Right lobe of liver (tissue), 6 donors: ENCODE results near the gene CD74. TPM values are rescaled to one million over a fixed set of nuclear protein-coding genes. Genes with fewer than 3 reads are reported as not detected.

Source experiments
- ATAC-seq, 4 donors: fragments of 200-7000 bp; cut with Tn5 transposase; one replicate each; pipeline ENCODE4 v1.9.1; 2020; ENCODE audit warnings: mild to moderate bottlenecking in 4 of 4, moderate library complexity in 4 of 4
- DNase-seq, 3 donors: peaks; one replicate each; pipeline ENCODE4 v3.0.0-alpha.2; 2020
- H3K27ac ChIP-seq, 3 donors: fragments of 200-600 bp; one replicate each; pipeline ENCODE4 v1.8.0; 2022
- H3K27me3 ChIP-seq, 2 donors: fragments of 200-600 bp; one replicate each; pipeline ENCODE4 v1.8.0; 2022
- H3K36me3 ChIP-seq, 4 donors: fragments of 200-600 bp; sonication (generic) in 1 of 4; one replicate each; pipeline versions ENCODE4 v1.5.1 to v1.8.0; 2017 to 2022; ENCODE audit warnings: control low read depth in 1 of 4
- H3K4me1 ChIP-seq, 4 donors: fragments of 200-600 bp; sonication (generic) in 1 of 4; one replicate each; pipeline versions ENCODE4 v1.5.1 to v1.8.0; 2017 to 2022; ENCODE audit warnings: control low read depth in 1 of 4
- H3K4me3 ChIP-seq, 3 donors: fragments of 200-600 bp; one replicate each; pipeline ENCODE4 v1.8.0; 2022
- H3K9me3 ChIP-seq, 4 donors: fragments of 200-600 bp; sonication (generic) in 1 of 4; one replicate each; pipeline versions ENCODE4 v1.5.1 to v1.8.0; 2017 to 2022; ENCODE audit warnings: control low read depth in 1 of 4
- CTCF ChIP-seq, 4 donors: fragments of 200-600 bp in 3 of 4; fragments of 450-650 bp in 1 of 4; IDR thresholded peaks; one replicate each; pipeline versions ENCODE4 v1.5.1 to v1.8.0; 2016 to 2022; ENCODE audit warnings: antibody characterized with exemption in 4 of 4, mild to moderate bottlenecking in 2 of 4
- POLR2A ChIP-seq: fragments of 450-650 bp; IDR thresholded peaks from one replicate; pipeline ENCODE4 v1.6.1; 2017; ENCODE audit warnings: antibody characterized with exemption, mild to moderate bottlenecking
- WGBS: methylation state at CpG from one replicate; pipeline ENCODE4 v1.1.6; 2018; ENCODE audit warnings: low coverage, low lambda C conversion rate; ENCODE audit not compliant: insufficient coverage; ENCODE audit errors: missing lambda C conversion rate; 5-methylcytosine and 5-hydroxymethylcytosine counted together
- intact Hi-C, 2 donors: fragments of 100-400 bp; cut with DNase I; formaldehyde crosslinking; loops; one replicate each; pipeline versions ENCODE4 v1.11.2 to v1.14.1; 2022
- total RNA-seq, 6 experiments: library from RNA; depleted of rRNA in 2 of 6; stranded (reverse); fragments of >200 nt in 2 of 6; fragmentation: NEBNext Ultra II Directional in 3 of 6; extraction: Animal tissue kit (Norgen Biotek cat#: 25700) in 3 of 6; gene quantifications; one replicate each; pipeline versions ENCODE4 v1.1.0 to v1.2.4, GENCODE V29; 2016 to 2023
- donor health status: DM: no; HTN: yes; CAD: no.
- donor health status: DM: no; HTN: no; CAD: no.
- donor health status: DM: no; HTN: no; CAD: no.
- donor health status: DM: no; HTN: yes; CAD: no.
- donor health status: DM: no; HTN: yes; CAD: no.

CD74 gene
- total RNA-seq, 6 experiments from 2014 or later: 68.4 to 549 (median 211) TPM

- H3K9me3 ChIP-seq: no peaks in the 10 kb centered on the region
- peaks cover 0 to 44% (median 14%) of the 10 kb centered on the region in 4 donors for H3K36me3 ChIP-seq
- no peaks in the 10 kb centered on the region for H3K27me3 ChIP-seq
- ATAC-seq (no peak), DNase-seq (no peak)
- intact Hi-C loops: no loop called here
- WGBS: 79% methylated on average over 2 of the region's 3 CpGs
- TF ChIP-seq POLR2A: no peak
- no peak for TF ChIP-seq CTCF (IDR thresholded peaks at IDR 0.05)
- no peaks in the 10 kb centered on the region for H3K4me1 ChIP-seq
- H3K27ac ChIP-seq: no peak overlapping the region
- no peak overlapping the region for H3K4me3 ChIP-seq
Observed at GRCh38 chr5:150393096-150393645, 19.5 kb downstream of the CD74 start.

GRCh38 chr5:150392680-150393079 lies 20.0 kb downstream of the CD74 start:
- intact Hi-C loops: no loop called here
- 60% methylated on average over 1 of the region's 7 CpGs for WGBS
- Histone ChIP-seq H3K36me3 (peaks cover 0 to 47% (median 17%) of the 10 kb centered on the region in 4 donors), H3K4me1 (no peaks in the 10 kb centered on the region), H3K27me3 (no peaks in the 10 kb centered on the region), H3K27ac (no peak overlapping the region), H3K9me3 (no peaks in the 10 kb centered on the region), H3K4me3 (no peak overlapping the region)
- DNase-seq: no peak
- TF ChIP-seq POLR2A: no peak
- TF ChIP-seq CTCF (IDR thresholded peaks at IDR 0.05): no peak
- ATAC-seq: no peak

- Histone ChIP-seq H3K4me3 (no peak overlapping the region), H3K4me1 (no peaks in the 10 kb centered on the region), H3K27ac (no peak overlapping the region), H3K36me3 (peaks cover 0 to 48% (median 17%) of the 10 kb centered on the region in 4 donors), H3K9me3 (no peaks in the 10 kb centered on the region), H3K27me3 (no peaks in the 10 kb centered on the region)
- WGBS: 100% methylated on average over 2 of the region's 3 CpGs
- TF ChIP-seq CTCF (IDR thresholded peaks at IDR 0.05) (no peak), POLR2A (no peak)
- ATAC-seq (no peak), DNase-seq (no peak)
- intact Hi-C loops: no loop called here
Observed at GRCh38 chr5:150391986-150392385, 20.7 kb downstream of the CD74 start.

GRCh38 chr5:150391064-150391834 lies 21.5 kb downstream of the CD74 start:
- no peaks in the 10 kb centered on the region for H3K27me3 ChIP-seq
- WGBS: 100% methylated on average over 4 of the region's 13 CpGs
- ATAC-seq (no peak), DNase-seq (no peak)
- intact Hi-C loops: no loop called here
- no peaks in the 10 kb centered on the region for H3K4me1 ChIP-seq
- H3K27ac ChIP-seq: no peak overlapping the region
- no peak for TF ChIP-seq POLR2A
- no peak for TF ChIP-seq CTCF (IDR thresholded peaks at IDR 0.05)
- no peaks in the 10 kb centered on the region for H3K9me3 ChIP-seq
- H3K4me3 ChIP-seq: no peak overlapping the region
- peaks cover 0 to 51% (median 15%) of the 10 kb centered on the region in 4 donors for H3K36me3 ChIP-seq
